Sigmoid colon (tissue), 4 donors: Measurements from ENCODE around the gene PIGM.

Source experiments
- POLR2A ChIP-seq, 2 donors: fragments of 450-650 bp; IDR thresholded peaks; one replicate each; pipeline ENCODE4 v1.6.1; 2016; ENCODE audit warnings: antibody characterized with exemption in 2 of 2, mild to moderate bottlenecking in 2 of 2, moderate library complexity in 2 of 2
- POLR2AphosphoS5 ChIP-seq, 4 donors: sonication (generic); formaldehyde crosslinking; IDR thresholded peaks; one replicate each; pipeline ENCODE4 v1.6.1; 2017; ENCODE audit warnings: antibody characterized with exemption in 4 of 4
- TF ChIP-seq, protein P1 (sequence below), 4 experiments: fragments of 450-650 bp in 3 of 4; fragments of 200-600 bp in 1 of 4; IDR thresholded peaks; one replicate each; pipeline ENCODE4 v1.5.1; 2016 to 2019; ENCODE audit warnings: antibody characterized with exemption in 4 of 4, mild to moderate bottlenecking in 3 of 4, moderate library complexity in 2 of 4

DNA sequence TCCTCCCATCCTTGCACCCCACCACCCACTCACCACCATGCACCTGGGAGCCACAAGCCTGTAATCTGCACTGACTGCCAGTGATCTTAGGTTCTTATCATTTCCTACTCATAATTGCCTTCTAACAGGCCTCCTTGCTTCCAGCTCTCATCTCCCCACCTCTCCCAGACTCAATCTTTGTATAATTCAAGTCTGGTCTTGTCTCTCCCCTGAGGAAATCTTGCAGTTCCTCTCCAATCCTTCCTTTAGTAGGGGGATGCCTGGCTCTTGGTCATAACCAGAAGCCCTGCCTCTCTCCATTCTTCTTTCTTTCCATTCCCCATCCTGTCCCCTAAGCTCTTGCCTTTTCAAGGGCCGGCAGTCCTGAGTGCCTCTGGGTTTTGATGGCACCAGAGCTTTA lies 27.8 kb downstream of the PIGM start:
- TF ChIP-seq, protein P1, sequence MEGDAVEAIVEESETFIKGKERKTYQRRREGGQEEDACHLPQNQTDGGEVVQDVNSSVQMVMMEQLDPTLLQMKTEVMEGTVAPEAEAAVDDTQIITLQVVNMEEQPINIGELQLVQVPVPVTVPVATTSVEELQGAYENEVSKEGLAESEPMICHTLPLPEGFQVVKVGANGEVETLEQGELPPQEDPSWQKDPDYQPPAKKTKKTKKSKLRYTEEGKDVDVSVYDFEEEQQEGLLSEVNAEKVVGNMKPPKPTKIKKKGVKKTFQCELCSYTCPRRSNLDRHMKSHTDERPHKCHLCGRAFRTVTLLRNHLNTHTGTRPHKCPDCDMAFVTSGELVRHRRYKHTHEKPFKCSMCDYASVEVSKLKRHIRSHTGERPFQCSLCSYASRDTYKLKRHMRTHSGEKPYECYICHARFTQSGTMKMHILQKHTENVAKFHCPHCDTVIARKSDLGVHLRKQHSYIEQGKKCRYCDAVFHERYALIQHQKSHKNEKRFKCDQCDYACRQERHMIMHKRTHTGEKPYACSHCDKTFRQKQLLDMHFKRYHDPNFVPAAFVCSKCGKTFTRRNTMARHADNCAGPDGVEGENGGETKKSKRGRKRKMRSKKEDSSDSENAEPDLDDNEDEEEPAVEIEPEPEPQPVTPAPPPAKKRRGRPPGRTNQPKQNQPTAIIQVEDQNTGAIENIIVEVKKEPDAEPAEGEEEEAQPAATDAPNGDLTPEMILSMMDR (IDR thresholded peaks at IDR 0.05) = no peak
- TF ChIP-seq POLR2A (IDR thresholded peaks at IDR 0.05) (no peak), POLR2AphosphoS5 (IDR thresholded peaks at IDR 0.05) (no peak)
